Transverse colon (tissue), 4 donors: Measurements from ENCODE around the gene RNU1-4. TPM values are rescaled to one million over a fixed set of nuclear protein-coding genes. Genes with fewer than 3 reads are reported as not detected.
"Not testable (repeated sequence)": the region's sequence is repeated elsewhere in the genome, so short reads cannot be mapped to it uniquely, and the experiment has no call there.

Experiments used
- DNase-seq: peaks from one replicate; pipeline ENCODE4 v3.0.0-alpha.2; 2019
- H3K27ac ChIP-seq, 4 donors: fragments of 200-600 bp; sonication (generic); 2 replicates each; pipeline ENCODE4 v1.5.1; 2016 to 2018; ENCODE audit warnings: inconsistent platforms in 4 of 4
- H3K27me3 ChIP-seq: fragments of 200-600 bp; sonication (generic); 2 replicates; pipeline ENCODE4 v1.5.1; 2017; ENCODE audit warnings: inconsistent platforms
- H3K36me3 ChIP-seq, 4 donors: fragments of 200-600 bp; sonication (generic); 2 replicates each; pipeline ENCODE4 v1.5.1; 2017 to 2019; ENCODE audit warnings: inconsistent platforms in 4 of 4
- H3K4me1 ChIP-seq, 4 donors: fragments of 200-600 bp; sonication (generic); 2 replicates each; pipeline ENCODE4 v1.5.1; 2017 to 2020; ENCODE audit warnings: inconsistent platforms in 4 of 4
- H3K4me3 ChIP-seq, 4 donors: fragments of 200-600 bp; sonication (generic); 1 replicate in 1 of 4; 2 replicates in 3 of 4; pipeline versions ENCODE4 v1.5.1 to v1.6.1; 2017 to 2019; ENCODE audit warnings: inconsistent platforms in 4 of 4
- H3K9me3 ChIP-seq, 2 donors: fragments of 200-600 bp; sonication (generic); 2 replicates each; pipeline ENCODE4 v1.5.1; 2017 to 2019; ENCODE audit warnings: inconsistent platforms in 2 of 2
- EP300 ChIP-seq: sonication (generic); formaldehyde crosslinking; IDR thresholded peaks from one replicate; pipeline ENCODE4 v1.6.1; 2017; ENCODE audit warnings: antibody characterized with exemption, low read depth
- POLR2AphosphoS5 ChIP-seq, 3 donors: sonication (generic); formaldehyde crosslinking; IDR thresholded peaks; one replicate each; pipeline ENCODE4 v1.6.1; 2016; ENCODE audit warnings: antibody characterized with exemption in 3 of 3
- WGBS, 2 donors: methylation state at CpG; one replicate each; pipeline ENCODE4 v1.1.5; 2018; ENCODE audit warnings: low coverage in 1 of 2; 5-methylcytosine and 5-hydroxymethylcytosine counted together
- in situ Hi-C, 4 donors: fragments of 200-750 bp; cut with MboI; loops; one replicate each; pipeline versions ENCODE4 v1.15.0 to v1.15.1; 2017; ENCODE audit warnings: low sequenced_read_pairs in 3 of 4, low pct_ligation_motif_present in 1 of 4, low pct_unique_long_range_greater_than_20kb in 1 of 4
- intact Hi-C: fragments of 100-400 bp; cut with DNase I; formaldehyde crosslinking; loops from one replicate; pipeline ENCODE4 v1.15.1; 2023; ENCODE audit warnings: low total_unique reads
- total RNA-seq, 4 donors: library from RNA; depleted of rRNA; stranded (reverse); fragments of >200 nt; gene quantifications; one replicate each; pipeline ENCODE4 v1.1.0, GENCODE V29; 2016

Gene RNU1-4
- total RNA-seq, 4 donors from 2014 or later: under 0.01 TPM; not detected in 1

DNA sequence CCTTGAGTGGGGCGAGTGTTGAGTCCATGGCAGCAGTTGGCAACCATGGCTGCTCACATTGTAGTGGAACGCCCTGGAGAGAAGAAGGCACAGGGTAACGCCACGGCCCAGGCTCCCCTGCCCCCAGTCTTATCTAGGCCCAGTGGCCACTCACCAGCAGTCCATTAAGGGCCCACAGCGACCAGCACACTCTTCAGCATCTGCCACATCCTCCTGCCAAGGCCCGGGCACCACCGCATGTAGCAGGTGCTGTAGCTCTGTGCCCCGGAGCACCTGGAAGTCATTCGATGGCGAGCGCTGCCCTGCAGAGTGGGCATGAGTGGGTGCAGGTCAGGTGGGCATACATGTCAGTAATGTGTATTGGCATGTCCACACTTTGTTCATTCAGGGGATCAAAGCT is 20.5 kb downstream of the RNU1-4 start:
- H3K27ac ChIP-seq, H3K27me3 ChIP-seq, H3K9me3 ChIP-seq, in situ Hi-C loops, DNase-seq, H3K36me3 ChIP-seq, intact Hi-C loops, H3K4me3 ChIP-seq: not testable (repeated sequence)
- 94% methylated on average over 11 of the region's 11 CpGs; no CpG with 5 or more reads in 1 of the 2 donors for WGBS, 2 donors
- H3K4me1 ChIP-seq: peaks cover 4 to 17% (median 15%) of the 10 kb centered on the region in 4 donors

DNA sequence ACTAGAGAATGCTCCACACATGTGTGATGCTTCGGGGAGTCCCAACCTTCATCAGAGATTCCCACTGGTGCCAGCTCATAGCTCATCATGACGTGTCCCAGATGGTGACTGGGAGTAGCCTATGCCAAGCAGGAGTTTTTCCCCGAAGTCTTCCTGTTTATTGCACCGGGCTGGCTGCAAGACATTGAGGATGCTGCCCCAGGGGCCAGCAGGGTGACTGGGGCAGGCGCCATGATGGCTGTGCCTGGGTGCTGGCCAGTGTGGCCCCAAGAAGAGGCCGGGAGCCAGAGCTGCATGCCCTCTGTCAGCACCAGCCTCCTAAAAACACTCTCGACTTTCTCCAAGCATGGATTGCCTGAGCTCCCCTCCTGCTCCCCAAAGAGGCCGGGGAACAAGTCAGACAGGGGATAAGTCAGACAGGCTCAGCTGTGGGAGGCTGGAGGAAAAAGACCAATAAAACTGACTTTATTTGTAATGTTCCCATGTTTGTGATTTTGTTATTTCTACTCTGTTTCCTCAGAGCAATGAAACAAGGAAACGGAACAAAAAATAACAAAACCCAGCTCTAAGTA is 24.0 kb downstream of the RNU1-4 start:
- Histone ChIP-seq H3K4me1 (peaks cover 4 to 31% (median 21%) of the 10 kb centered on the region in 4 donors), H3K27ac (peak overlapping the region; percentile 81 to 89 (median 86))
- peak; percentile 60 for DNase-seq
- intact Hi-C loops, in situ Hi-C loops, H3K9me3 ChIP-seq, H3K4me3 ChIP-seq, H3K27me3 ChIP-seq, H3K36me3 ChIP-seq: not testable (repeated sequence)
- 41 to 42% methylated on average over 4 to 9 of the region's 9 CpGs for WGBS, 2 donors

DNA sequence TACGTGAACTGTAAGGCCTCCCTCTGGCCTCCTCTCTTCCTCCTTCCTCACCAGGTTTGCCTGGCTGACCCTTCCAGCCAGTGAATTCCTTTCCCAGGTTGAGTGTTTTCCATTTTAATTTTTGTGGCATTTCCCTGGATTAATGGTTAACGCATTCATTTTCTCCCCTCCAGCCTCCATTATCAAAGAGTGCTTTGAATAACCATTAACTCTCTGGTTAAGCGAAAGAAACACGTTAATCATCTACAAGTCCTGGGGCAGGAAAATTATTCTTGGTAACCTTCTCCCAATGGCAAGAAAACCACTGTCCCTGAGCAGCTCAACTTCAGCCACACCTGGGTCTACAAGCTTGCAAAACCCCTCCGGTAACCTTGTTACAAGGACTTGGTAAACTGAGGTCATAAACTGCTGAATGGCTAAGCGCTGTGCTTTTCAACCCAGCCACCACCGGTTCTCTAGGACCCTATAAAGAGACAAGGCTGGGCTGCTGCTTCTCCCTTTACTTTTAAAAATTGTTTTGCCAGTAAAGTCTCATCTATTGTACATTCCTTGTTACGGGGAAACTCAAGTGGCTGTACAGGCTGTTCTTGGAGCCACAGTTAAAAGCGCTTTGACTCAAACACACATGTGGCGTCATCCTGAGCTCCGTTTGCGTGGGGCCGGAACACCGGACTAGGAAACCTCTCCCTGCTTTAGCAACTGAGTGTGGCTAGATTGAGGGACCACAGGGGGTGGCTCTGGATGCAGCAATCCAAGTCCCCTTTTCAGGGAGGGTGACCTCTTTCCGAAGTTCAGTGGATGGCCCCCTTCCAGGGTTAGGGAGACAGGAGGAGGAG is 24.7 kb downstream of the RNU1-4 start:
- peak; percentile 55 for DNase-seq
- intact Hi-C loops: not testable (repeated sequence)

DNA sequence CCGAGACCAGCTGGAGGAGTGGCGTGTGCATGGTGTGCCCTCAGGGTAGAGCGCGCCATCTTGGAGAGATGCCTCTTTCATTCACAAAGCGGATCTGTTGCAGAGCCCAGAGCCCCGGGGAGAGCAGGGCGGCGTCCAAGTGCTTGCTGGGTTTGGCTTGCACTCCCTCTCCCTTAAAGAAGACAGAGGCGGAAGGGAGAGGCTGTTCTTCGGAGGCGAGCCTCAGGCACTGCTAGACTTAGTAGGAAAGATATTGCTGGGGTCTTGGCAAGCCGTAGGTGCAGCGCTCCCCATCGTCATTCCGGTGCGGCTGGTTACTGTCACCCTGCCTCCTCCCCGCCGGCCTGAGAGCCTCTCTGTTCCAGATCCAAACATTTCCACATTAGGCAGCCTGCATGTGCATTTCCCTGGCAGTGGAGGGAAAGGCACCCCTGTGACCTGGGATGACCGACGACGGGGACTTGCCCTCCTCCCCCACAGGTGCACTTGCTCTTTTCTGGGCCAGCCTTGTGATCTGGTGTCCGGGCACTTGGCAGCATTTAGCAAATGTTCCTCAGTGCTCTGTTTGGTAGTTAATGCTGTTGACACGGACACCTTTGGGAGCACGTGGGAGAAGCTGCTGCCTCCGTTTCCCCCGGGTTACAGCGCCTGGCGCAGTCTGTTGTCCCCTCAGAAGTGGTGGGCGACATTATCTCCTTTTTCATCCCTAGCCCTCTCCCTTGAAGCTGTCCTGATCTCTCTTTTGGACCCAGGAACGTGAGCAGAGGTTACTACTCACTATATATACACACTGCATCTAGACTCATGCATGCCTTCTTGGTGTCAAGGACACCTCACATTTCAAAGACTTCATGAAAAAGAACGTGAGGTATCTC is 25.7 kb downstream of the RNU1-4 start:
- in situ Hi-C loops, intact Hi-C loops, H3K36me3 ChIP-seq, H3K27me3 ChIP-seq, H3K9me3 ChIP-seq: not testable (repeated sequence)
- peak in 2 of 3 donors; percentile 19 to 53 for TF ChIP-seq POLR2AphosphoS5 (IDR thresholded peaks at IDR 0.05)
- peak; percentile 12 for TF ChIP-seq EP300
- peak; percentile 63 for DNase-seq
- WGBS, 2 donors: 28 to 57% methylated on average over 4 to 25 of the region's 31 CpGs
- Histone ChIP-seq H3K4me3 (peak overlapping the region in 2 of 4 donors; percentile 3 to 11), H3K27ac (peak overlapping the region; percentile 81 to 89 (median 86)), H3K4me1 (peaks cover 4 to 33% (median 22%) of the 10 kb centered on the region in 4 donors)

More for the DNA sequence above, 24.7 kb downstream of the RNU1-4 start:
- Histone ChIP-seq H3K27ac (peak overlapping the region; percentile 81 to 89 (median 86)), H3K4me3 (peak overlapping the region in 2 of 4 donors; percentile 3 to 11), H3K4me1 (peaks cover 4 to 31% (median 21%) of the 10 kb centered on the region in 4 donors)
- H3K36me3 ChIP-seq, in situ Hi-C loops, H3K9me3 ChIP-seq, H3K27me3 ChIP-seq: not testable (repeated sequence)
- WGBS, 2 donors: 50 to 59% methylated on average over 11 to 14 of the region's 15 CpGs
- TF ChIP-seq EP300 (peak; percentile 99), POLR2AphosphoS5 (IDR thresholded peaks at IDR 0.05) (peak in 2 of 3 donors; percentile 25 to 71)

DNA sequence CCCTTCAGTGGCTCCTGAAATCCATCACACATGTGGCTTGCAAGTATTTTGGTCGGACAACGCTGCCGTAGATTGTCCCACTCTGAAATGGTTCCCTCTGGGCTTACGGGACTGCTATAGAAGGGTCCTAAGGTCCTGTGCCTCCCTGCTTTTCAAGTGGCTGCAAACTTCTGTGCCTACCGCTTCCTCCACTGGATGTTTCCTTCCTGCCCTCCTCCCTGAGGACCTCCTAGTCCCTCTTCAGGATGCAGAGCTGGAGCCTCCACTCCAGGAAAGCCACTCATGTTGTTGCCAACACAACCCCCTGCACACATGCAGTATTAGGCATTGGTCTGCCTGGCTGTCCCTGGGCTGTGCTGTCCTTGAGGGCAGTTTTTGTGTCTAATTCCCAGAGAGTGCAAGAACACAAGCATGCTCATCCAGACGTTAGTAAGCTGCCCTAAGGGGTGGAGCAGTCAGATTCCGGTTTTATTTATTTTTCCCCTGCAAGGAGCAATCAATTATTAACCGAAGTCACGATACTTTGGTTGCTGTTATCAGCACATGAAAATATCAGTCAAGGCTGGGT is 26.5 kb downstream of the RNU1-4 start:
- H3K4me3 ChIP-seq, in situ Hi-C loops, H3K9me3 ChIP-seq, DNase-seq, H3K27me3 ChIP-seq, H3K36me3 ChIP-seq, intact Hi-C loops: not testable (repeated sequence)
- peak overlapping the region; percentile 73 to 86 (median 82) for H3K27ac ChIP-seq
- 47 to 69% methylated on average over 7 to 9 of the region's 9 CpGs for WGBS, 2 donors
- peaks cover 4 to 33% (median 23%) of the 10 kb centered on the region in 4 donors for H3K4me1 ChIP-seq

DNA sequence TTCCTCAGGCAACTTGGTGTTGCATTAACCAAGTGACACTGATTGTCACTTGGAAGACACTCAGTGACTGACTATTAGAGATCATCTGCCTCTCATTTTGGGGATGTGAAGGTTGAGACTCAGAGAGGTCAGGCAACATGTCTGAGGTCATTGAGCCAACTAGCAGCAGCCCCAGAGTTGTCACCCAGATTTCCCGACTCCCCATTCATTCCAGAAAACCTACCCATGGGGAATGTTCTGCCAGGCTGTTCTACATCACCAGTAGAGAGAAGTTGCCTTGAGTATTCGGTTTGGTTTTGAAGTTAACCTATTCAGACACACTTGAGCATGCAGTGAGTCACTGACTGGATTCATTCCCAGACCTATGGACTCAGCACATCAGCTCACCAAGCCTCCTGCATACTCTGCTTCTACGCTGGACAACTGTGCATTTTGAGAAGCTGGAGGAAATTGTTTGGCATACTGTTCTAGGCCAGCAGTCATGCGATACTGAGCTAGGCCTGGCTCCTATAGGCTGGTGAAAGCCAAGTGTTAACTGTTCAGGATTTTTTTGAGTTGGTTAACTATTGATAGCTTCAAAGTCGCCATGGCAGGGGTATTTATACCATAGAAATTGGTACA is 29.9 kb downstream of the RNU1-4 start:
- H3K4me3 ChIP-seq, H3K27me3 ChIP-seq, H3K9me3 ChIP-seq, H3K36me3 ChIP-seq, in situ Hi-C loops, DNase-seq, intact Hi-C loops: not testable (repeated sequence)
- H3K4me1 ChIP-seq: peaks cover 0 to 23% (median 12%) of the 10 kb centered on the region in 4 donors
- 77% methylated on average over 5 of the region's 5 CpGs; no CpG with 5 or more reads in 1 of the 2 donors for WGBS, 2 donors
- H3K27ac ChIP-seq: peak overlapping the region in 2 of 4 donors; percentile 62 to 63

DNA sequence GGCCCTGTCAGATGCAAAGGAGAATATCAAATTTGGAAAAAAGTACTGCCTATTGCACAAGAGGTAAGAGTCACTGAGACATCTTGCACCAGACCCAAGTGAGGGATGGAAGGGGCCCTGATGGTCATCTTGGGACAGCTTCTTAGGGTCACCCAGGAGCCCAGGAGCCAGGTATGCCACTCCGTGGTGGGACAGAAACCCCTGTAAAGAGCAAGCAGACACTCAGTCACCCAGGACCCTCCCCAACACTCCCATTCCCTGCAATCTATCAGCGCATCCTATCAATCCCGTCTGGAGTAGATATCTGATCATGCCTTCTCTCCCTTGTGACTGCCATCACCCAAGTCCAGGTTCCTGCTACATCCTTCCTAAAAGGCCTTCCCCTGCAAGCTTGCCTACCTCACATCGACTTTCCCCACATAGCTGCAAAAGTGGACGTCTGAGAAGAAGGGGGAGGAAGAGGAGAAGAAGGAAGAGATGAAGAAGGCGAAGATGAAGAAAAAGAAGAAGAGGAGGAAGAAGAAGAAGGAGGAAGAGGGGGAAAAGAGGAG is 30.7 kb downstream of the RNU1-4 start:
- Histone ChIP-seq H3K4me1 (peaks cover 0 to 17% (median 8%) of the 10 kb centered on the region in 4 donors), H3K27ac (peak overlapping the region in 2 of 4 donors; percentile 62 to 63)
- H3K27me3 ChIP-seq, in situ Hi-C loops, intact Hi-C loops, H3K36me3 ChIP-seq, DNase-seq, H3K4me3 ChIP-seq, H3K9me3 ChIP-seq: not testable (repeated sequence)
- 65 to 76% methylated on average over 6 of the region's 6 CpGs for WGBS, 2 donors

DNA sequence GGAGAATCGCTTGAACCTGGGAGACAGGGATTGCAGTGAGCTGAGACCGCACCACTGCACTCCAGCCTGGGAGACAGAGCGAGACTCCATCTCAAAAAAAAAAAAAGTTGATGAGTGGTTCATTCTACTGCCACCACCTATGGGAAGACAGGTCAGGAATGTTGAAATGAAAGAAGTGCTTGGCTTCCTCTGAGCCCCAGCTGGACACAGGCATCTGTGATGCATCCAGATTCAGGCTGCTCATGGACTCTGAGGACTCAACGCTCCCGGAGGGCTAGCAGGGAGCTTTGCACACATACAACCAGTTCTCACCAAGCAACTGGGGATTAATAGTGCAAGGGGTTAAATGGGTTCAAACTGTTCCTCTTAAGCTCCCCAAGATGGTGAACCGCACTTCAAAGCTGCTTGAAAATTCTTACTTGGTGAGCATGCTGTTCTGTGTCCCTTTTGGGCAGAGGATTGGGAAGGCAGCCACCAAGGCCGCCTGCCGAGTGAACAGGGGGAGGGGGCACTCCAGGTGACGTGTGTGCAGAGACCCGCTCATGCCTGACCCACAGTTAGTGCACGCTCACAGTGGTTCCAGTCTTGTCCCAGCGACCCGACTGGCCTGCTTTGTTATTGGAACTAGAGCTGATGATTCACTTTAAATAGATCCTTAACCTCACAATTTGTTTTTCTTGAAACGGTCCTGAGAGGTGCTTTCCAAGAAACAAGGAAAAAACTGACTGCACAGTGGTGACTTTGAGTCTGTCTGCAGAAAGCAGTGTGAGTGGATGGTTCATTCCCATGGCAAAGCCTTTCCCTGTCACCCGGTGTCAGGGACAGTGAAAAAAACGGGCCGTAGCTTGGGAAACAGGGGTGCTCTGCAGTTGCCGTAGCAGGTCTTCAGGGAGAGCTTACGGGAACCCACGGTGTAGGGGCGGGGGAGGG is 32.2 kb downstream of the RNU1-4 start:
- intact Hi-C loops, DNase-seq, H3K27me3 ChIP-seq, H3K36me3 ChIP-seq, H3K4me3 ChIP-seq, H3K4me1 ChIP-seq, H3K9me3 ChIP-seq, H3K27ac ChIP-seq, in situ Hi-C loops: not testable (repeated sequence)
- 75 to 78% methylated on average over 6 to 14 of the region's 21 CpGs for WGBS, 2 donors
